Activated T-cell treated with anti-CD3 and anti-CD28 coated beads, Interleukin-2, amount 50 U/mL, for 72 hours (primary cell): ENCODE results near the gene KRTAP20-2. TPM values are rescaled to one million over a fixed set of nuclear protein-coding genes. Genes with fewer than 3 reads are reported as not detected.

Source experiments
- ATAC-seq, 2 donors: fragments of 150-1000 bp; cut with Tn5 transposase; replicated peaks in 1 of 2; 2 replicates each; pipeline ENCODE4 v1.10.0; 2021; ENCODE audit warnings: moderate library complexity in 2 of 2, mild to moderate bottlenecking in 1 of 2
- DNase-seq, 2 donors: peaks; one replicate each; pipeline ENCODE4 v3.0.0; 2021 to 2022; ENCODE audit warnings: mixed read lengths in 1 of 2
- H3K27ac Mint-ChIP-seq: one replicate; pipeline ENCODE4 v1.8.0; 2022; ENCODE audit warnings: mild to moderate bottlenecking, moderate library complexity, mixed read lengths
- H3K27me3 Mint-ChIP-seq: one replicate; pipeline ENCODE4 v1.8.0; 2022; ENCODE audit warnings: low read depth, mixed read lengths
- H3K36me3 Mint-ChIP-seq, 2 donors: one replicate each; pipeline ENCODE4 v1.8.0; 2022; ENCODE audit warnings: mixed read lengths in 2 of 2, mild to moderate bottlenecking in 1 of 2; ENCODE audit not compliant: insufficient read depth in 2 of 2
- H3K4me1 Mint-ChIP-seq: one replicate; pipeline ENCODE4 v1.8.0; 2022; ENCODE audit warnings: low read depth, mixed read lengths
- H3K4me3 Mint-ChIP-seq, 2 donors: one replicate each; pipeline ENCODE4 v1.8.0; 2022; ENCODE audit warnings: mild to moderate bottlenecking in 2 of 2, mixed read lengths in 2 of 2, moderate library complexity in 2 of 2
- H3K9me3 Mint-ChIP-seq, 2 donors: one replicate each; pipeline ENCODE4 v1.8.0; 2022; ENCODE audit warnings: mixed read lengths in 2 of 2
- total RNA-seq, 2 donors: library from RNA; stranded (reverse); gene quantifications; one replicate each; pipeline ENCODE4 v1.2.3, GENCODE V29; 2022

KRTAP20-2 gene
- total RNA-seq, 2 donors from 2014 or later: not detected

DNA sequence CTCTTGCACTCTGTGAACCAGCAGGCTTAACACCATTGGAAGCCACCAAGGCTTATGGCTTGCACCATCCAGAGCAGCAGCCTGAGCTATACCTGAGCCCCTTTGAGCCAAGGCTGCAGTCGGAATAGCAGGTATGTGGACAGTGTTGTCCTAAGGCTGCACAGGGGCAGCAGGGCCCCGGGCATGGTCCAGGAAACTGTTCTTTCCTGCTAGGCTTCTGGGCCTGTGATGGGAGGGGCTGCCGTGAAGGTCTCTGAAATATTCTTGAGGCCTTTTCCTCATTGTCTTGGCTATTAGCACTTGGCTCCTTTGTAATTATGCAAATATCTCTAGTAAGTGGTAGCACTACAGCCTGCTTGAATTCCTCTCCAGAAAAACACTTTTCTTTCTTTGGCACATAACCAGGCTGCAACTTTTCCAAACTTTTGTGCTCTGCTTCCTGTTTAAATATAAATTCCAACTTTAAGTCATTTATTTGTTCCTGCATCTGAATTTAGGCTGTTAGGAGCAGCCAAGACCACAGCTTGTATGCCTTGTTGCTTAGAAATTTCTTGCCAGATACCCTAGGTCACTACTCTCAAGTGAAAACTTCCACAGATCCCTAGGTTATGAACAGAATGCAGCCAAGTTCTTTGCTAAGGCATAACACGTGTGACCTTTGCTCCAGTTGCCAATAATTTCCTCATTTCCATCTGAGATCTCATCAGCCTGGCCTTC, 9.4 kb upstream of the KRTAP20-2 start:
- ATAC-seq (no peak), DNase-seq (no peak)
- H3K9me3 Mint-ChIP-seq: peaks cover 0 to 2% of the 10 kb centered on the region in 2 donors
- no peaks in the 10 kb centered on the region for H3K4me1 Mint-ChIP-seq
- no peak overlapping the region for H3K27ac Mint-ChIP-seq
- H3K27me3 Mint-ChIP-seq: no peaks in the 10 kb centered on the region
- H3K36me3 Mint-ChIP-seq: no peaks in the 10 kb centered on the region
- H3K4me3 Mint-ChIP-seq: no peak overlapping the region

DNA sequence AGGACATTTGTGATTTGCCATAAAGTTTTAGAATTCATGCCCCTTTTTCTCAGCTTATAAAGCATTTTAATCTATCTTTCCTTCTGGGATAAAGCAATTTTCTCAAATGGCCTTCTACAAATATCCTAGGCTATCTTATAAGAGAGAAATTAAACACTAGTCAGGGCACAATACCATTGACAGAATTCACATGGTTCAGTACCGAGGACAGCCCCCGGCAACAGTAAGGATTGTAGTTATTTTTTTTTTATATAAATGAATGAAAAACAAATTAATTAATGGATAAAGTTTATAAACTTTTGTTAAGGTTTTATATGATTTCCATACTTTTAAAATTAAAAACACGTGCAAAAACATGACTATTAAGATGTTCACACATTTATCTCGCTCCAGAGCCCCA, 6.9 kb upstream of the KRTAP20-2 start:
- Mint-ChIP-seq H3K4me1 (no peaks in the 10 kb centered on the region), H3K9me3 (peaks cover 0 to 2% of the 10 kb centered on the region in 2 donors), H3K27ac (no peak overlapping the region), H3K27me3 (no peaks in the 10 kb centered on the region), H3K4me3 (no peak overlapping the region), H3K36me3 (no peaks in the 10 kb centered on the region)
- ATAC-seq: no peak
- DNase-seq: no peak

DNA sequence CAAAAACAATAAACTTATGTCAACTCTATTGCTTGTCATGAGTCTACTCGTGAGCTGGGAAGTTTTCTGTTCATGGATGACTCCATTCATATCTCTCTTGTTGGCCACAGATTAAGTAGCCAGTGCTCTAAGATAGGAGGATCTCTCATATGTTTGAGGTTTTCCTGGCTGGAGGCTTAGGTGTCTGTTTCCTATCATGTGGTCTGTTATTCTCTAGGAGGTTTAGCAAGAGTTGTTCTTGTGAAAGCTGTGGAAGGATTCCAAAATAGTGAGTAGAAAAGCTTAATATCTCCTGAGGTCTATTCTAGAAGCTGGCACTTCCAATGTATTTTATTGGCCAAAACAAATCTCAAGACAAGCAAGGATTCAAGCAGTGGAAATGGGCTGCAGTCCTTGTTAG, 5.8 kb upstream of the KRTAP20-2 start:
- peaks cover 0 to 2% of the 10 kb centered on the region in 2 donors for H3K9me3 Mint-ChIP-seq

DNA sequence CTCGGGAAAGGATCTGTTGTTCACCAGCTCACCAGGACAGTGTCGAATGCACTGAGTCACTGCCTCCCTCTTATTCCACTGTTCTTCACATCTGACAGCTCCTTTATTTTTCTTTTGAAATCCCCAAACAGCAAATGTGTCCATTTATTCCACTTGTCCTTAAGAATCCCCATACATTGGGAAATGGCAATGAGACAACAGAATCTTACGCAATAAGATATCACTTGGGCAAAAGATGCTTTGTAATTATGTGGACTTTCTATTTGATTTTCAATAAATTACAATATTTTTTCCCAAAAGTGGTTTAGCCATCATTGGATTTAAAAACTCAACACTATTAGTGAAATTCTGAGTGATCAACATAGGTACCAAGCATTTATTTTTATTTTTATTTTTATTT, 3.7 kb downstream of the KRTAP20-2 start:
- peaks cover 2% of the 10 kb centered on the region in 2 donors for H3K9me3 Mint-ChIP-seq
- H3K36me3 Mint-ChIP-seq: no peaks in the 10 kb centered on the region
- no peak overlapping the region for H3K27ac Mint-ChIP-seq
- H3K4me3 Mint-ChIP-seq: no peak overlapping the region
- no peaks in the 10 kb centered on the region for H3K4me1 Mint-ChIP-seq
- no peaks in the 10 kb centered on the region for H3K27me3 Mint-ChIP-seq
- no peak for DNase-seq
- ATAC-seq: no peak

More for the DNA sequence above, 5.8 kb upstream of the KRTAP20-2 start:
- no peaks in the 10 kb centered on the region for H3K36me3 Mint-ChIP-seq
- no peak overlapping the region for H3K4me3 Mint-ChIP-seq
- DNase-seq (no peak), ATAC-seq (no peak)
- no peak overlapping the region for H3K27ac Mint-ChIP-seq
- H3K4me1 Mint-ChIP-seq: no peaks in the 10 kb centered on the region
- no peaks in the 10 kb centered on the region for H3K27me3 Mint-ChIP-seq

DNA sequence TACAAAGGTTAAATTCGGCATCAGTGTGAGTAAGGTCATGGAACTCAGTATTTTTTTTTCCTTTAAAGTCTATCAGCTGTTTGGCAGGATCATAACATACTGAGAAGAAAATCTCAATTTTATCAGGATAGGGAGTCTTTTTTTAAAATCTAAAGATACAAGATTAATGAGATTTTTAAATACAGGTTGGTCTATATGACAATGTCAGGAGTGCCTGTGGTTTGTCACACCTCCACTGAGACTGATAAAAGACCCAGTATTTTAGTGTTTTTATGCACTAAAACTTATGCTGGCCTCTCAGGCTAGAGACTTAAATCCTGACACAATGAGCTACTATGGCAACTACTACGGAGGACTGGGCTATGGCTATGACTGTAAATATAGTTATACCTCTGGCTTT, 7.6 kb downstream of the KRTAP20-2 start, which contains the start of gene KRTAP20-3:
KRTAP20-3 (plus strand) TSS at position 301 of the 400 bp plus-strand sequence.
- no peaks in the 10 kb centered on the region for H3K27me3 Mint-ChIP-seq
- H3K4me1 Mint-ChIP-seq: no peaks in the 10 kb centered on the region
- no peaks in the 10 kb centered on the region for H3K36me3 Mint-ChIP-seq
- ATAC-seq (no peak), DNase-seq (no peak)
- H3K4me3 Mint-ChIP-seq: no peak within 1 kb of the TSS
- H3K9me3 Mint-ChIP-seq: peaks cover 2 to 5% of the 10 kb centered on the region in 2 donors
- H3K27ac Mint-ChIP-seq: no peak within 1 kb of the TSS

DNA sequence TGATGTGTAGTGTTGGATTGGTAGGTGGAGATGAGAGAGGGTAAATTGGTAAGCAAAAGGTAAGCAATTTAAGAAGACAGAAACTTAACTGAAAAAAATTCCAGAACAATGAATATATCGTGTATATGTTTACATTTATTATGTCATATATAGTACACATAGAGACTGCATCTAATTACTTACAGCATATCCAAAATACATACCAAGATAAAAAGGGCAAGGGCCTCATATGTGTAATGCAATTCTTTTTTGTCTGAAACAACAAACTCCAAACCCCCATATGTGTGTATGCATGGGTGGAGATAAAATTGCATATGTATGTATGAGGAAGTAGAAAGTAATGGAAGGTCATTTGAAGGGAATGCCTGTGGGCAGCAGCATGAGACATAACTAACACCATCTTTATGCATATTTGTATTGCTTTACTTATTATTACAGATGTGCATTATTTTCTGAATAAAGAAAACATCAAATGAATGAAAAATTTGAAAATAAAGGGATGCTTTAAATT, 12.0 kb downstream of the KRTAP20-2 start:
- Mint-ChIP-seq H3K4me3 (no peak overlapping the region), H3K9me3 (peaks cover 2 to 5% of the 10 kb centered on the region in 2 donors), H3K4me1 (no peaks in the 10 kb centered on the region), H3K27me3 (no peaks in the 10 kb centered on the region), H3K36me3 (no peaks in the 10 kb centered on the region), H3K27ac (no peak overlapping the region)
- DNase-seq: no peak
- no peak for ATAC-seq

DNA sequence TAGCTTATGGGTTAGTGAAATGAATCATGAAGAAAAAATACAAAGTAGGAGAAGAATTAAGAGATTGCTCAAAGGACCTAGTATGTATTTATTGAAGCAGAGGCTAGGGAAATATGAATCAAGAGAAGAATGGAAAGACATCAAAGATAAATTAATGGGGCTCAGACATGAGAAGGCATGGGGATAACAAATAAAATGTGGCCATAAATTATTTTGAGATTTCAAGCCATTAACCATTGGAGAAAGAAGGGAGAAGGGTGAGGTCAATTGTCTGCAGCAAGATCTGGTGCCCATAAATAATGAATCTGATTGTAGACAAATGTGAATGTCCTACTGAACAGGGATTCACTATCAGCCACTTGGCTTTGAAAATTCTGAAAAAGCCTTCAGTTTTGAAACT, 17.9 kb downstream of the KRTAP20-2 start:
- no peak overlapping the region for H3K4me3 Mint-ChIP-seq
- DNase-seq (no peak), ATAC-seq (no peak)
- H3K9me3 Mint-ChIP-seq: peaks cover 0 to 2% of the 10 kb centered on the region in 2 donors
- no peak overlapping the region for H3K27ac Mint-ChIP-seq
- no peaks in the 10 kb centered on the region for H3K27me3 Mint-ChIP-seq
- H3K36me3 Mint-ChIP-seq: no peaks in the 10 kb centered on the region
- no peaks in the 10 kb centered on the region for H3K4me1 Mint-ChIP-seq

DNA sequence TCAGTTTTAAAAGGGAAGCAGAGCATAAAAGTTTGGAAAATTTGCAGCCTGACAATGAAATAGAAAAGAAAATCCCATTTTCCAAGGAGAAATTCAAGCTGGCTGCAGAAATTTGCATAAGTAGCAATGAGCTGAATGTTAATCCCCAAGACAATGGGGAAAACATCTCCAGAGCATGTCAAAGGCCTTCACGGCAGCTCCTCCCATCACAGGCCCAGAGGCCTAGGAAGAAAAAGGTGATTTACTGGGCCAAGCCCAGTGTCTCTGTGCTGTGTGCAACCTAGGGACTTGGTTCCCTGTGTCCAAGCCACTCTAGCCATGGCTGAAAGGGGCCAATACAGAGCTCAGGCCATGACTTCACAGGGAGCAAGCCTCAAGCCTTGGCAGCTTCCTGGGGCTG, 33.8 kb downstream of the KRTAP20-2 start:
- Mint-ChIP-seq H3K36me3 (peaks cover 0 to 2% of the 10 kb centered on the region in 2 donors), H3K27me3 (peaks cover 6% of the 10 kb centered on the region), H3K4me3 (no peak overlapping the region), H3K4me1 (no peaks in the 10 kb centered on the region), H3K27ac (no peak overlapping the region), H3K9me3 (peaks cover 4 to 12% of the 10 kb centered on the region in 2 donors)
- DNase-seq (no peak), ATAC-seq (no peak)

DNA sequence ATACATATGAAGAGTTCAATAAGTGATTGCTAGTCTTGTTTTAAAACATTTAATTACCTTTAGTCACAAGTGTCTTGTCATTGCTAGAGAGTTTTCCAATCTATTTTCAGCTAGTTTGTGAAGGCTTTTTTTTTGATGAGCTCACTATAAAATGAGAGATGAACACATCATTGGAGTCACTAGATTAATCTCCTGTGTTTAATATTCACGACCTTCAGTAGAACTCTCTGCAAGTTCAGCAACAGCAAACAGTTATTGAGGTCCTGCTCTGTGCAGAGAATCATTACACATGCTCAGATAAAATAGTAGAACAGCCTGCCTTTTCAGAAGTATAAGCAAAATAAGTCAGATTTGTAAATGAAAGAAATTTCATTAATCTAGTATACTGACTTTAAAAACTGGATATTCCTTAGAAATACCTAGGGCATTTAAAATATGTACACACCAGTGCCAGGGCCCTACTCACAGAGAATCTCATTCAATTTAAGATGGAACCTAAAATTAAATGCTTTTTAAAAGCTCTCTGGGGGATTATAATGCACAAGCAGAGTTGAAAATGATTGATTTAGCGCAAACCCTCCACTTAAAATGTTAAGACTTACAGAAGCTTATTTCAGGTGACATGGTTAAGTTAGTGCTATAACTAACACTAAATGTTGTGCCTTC, 38.1 kb downstream of the KRTAP20-2 start:
- DNase-seq (no peak), ATAC-seq (no peak)
- H3K27me3 Mint-ChIP-seq: peaks cover 6% of the 10 kb centered on the region
- no peaks in the 10 kb centered on the region for H3K4me1 Mint-ChIP-seq
- peaks cover 4 to 8% of the 10 kb centered on the region in 2 donors for H3K9me3 Mint-ChIP-seq
- peaks cover 0 to 2% of the 10 kb centered on the region in 2 donors for H3K36me3 Mint-ChIP-seq
- H3K27ac Mint-ChIP-seq: no peak overlapping the region
- H3K4me3 Mint-ChIP-seq: no peak overlapping the region

DNA sequence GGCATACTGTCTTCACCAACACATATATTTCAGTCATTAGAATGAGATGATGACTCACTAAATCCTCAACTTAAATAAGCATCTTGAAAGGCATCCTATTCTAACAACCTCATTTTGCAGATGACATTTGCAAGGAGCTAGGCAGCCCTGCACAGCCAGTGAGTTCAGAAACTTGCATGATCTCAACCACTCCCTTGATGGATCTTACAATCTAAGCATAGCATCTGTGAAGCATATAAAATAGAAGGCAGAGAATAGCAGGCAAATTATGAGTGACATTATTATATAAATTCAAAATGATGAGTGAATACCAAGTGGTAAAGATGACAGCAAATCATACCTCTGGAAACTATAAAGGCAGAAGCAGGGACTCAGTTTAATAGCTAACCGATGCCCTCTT, 39.3 kb downstream of the KRTAP20-2 start:
- H3K4me3 Mint-ChIP-seq: no peak overlapping the region
- peaks cover 6% of the 10 kb centered on the region for H3K27me3 Mint-ChIP-seq
- DNase-seq (no peak), ATAC-seq (no peak)
- H3K27ac Mint-ChIP-seq: no peak overlapping the region
- H3K9me3 Mint-ChIP-seq: peaks cover 4 to 5% of the 10 kb centered on the region in 2 donors
- H3K4me1 Mint-ChIP-seq: no peaks in the 10 kb centered on the region
- H3K36me3 Mint-ChIP-seq: peaks cover 0 to 2% of the 10 kb centered on the region in 2 donors

DNA sequence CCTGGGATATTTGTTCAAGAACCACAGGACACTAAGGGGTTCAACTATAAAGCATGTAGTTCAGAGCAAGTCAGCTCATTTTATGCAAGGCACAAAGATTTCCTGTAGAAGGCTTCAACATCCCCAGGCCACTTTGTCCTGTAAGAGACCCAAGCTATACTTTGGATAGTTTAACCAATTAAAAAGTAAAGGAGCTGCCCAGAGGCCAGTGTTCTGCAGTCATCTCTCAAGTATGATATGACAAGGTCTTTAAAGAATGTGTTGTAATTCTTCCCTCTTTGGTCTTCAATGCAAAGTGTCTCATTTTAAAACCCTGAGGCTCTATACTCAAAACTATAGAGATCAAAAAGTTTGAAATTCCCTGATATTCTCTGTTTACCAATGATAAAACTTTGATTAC, 41.7 kb downstream of the KRTAP20-2 start:
- Mint-ChIP-seq H3K9me3 (no peaks in the 10 kb centered on the region), H3K4me3 (no peak overlapping the region), H3K36me3 (no peaks in the 10 kb centered on the region), H3K27me3 (no peaks in the 10 kb centered on the region), H3K27ac (no peak overlapping the region), H3K4me1 (no peaks in the 10 kb centered on the region)
- DNase-seq (no peak), ATAC-seq (no peak)

DNA sequence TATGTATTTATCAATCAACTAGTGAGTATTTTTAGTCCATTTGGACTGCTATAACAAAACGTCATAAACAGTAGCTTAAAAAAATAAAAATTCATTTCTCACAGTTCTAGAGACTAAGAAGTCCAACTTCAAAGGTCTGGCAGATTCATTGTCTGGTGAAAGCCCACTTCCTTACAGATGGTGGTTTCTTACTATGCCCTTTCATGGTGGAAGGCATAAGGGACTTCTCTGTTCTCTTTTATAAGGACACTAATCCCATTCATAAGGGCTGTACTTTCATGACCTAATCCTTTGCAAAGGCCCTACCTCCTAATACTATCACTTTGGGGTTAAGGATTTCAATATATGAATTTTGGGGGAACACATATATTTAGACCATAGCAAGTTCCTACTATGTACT, 45.6 kb downstream of the KRTAP20-2 start:
- H3K4me3 Mint-ChIP-seq: no peak overlapping the region
- ATAC-seq (no peak), DNase-seq (no peak)
- peaks cover 0 to 2% of the 10 kb centered on the region in 2 donors for H3K9me3 Mint-ChIP-seq
- no peak overlapping the region for H3K27ac Mint-ChIP-seq
- H3K36me3 Mint-ChIP-seq: no peaks in the 10 kb centered on the region
- no peaks in the 10 kb centered on the region for H3K27me3 Mint-ChIP-seq
- no peaks in the 10 kb centered on the region for H3K4me1 Mint-ChIP-seq

DNA sequence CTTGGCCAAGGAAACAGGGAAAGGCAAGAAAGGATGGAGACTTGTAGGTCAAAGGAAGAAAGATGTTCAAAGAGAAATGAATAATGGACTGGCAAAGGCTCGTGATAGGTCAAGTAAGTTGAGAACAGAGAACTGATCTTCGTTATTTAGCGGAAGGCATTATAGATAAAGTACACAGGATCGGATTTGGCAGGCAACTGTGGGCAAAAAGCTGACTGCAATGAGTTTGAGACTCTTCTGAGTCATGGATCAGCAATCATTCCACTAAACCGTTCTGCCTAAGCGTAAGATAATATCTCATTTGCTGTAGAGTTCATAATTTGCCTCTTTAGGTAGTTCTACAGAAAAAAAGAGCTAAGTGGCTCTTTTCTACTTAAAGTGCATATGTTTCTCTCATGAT, 49.5 kb downstream of the KRTAP20-2 start:
- Mint-ChIP-seq H3K27ac (no peak overlapping the region), H3K4me1 (no peaks in the 10 kb centered on the region), H3K27me3 (no peaks in the 10 kb centered on the region), H3K36me3 (no peaks in the 10 kb centered on the region), H3K4me3 (no peak overlapping the region), H3K9me3 (peaks cover 0 to 2% of the 10 kb centered on the region in 2 donors)
- ATAC-seq (no peak), DNase-seq (no peak)
